B cell (primary cell): ENCODE measurements around the gene SH3GLB2. TPM values are rescaled to one million over a fixed set of nuclear protein-coding genes. Genes with fewer than 3 reads are reported as not detected.

Experiments
- ATAC-seq: fragments of 200-7000 bp; cut with Tn5 transposase; one replicate; pipeline ENCODE4 v1.10.0; 2021; ENCODE audit warnings: low read depth, mild to moderate bottlenecking, moderate number of reproducible peaks, moderate library complexity
- CTCF ChIA-PET: fragments of 350-600 bp; sonication (Branson Sonifier 250); formaldehyde crosslinking; loops from one replicate; lab custom pipeline; 2021; ENCODE audit warnings: antibody characterized with exemption, inconsistent platforms; lab: Charles Lee
- POLR2A ChIA-PET: fragments of 350-600 bp; sonication (Branson Sonifier 250); formaldehyde crosslinking; loops from one replicate; lab custom pipeline; 2021; ENCODE audit warnings: antibody characterized with exemption; lab: Charles Lee
- DNase-seq: peaks from one replicate; pipeline ENCODE4 v3.0.0; 2013
- H2AFZ ChIP-seq: 2 replicates; pipeline ENCODE4 v1.6.1; 2012; ENCODE audit warnings: mild to moderate bottlenecking, low read depth, low read length; ENCODE audit not compliant: insufficient read depth, poor library complexity, severe bottlenecking
- H3K27ac ChIP-seq, 2 donors: 1 replicate in 1 of 2; 2 replicates in 1 of 2; pipeline ENCODE4 v1.5.1; 2012 to 2013; ENCODE audit warnings: low read length in 2 of 2, mild to moderate bottlenecking in 2 of 2, moderate library complexity in 1 of 2
- H3K27me3 ChIP-seq, 4 experiments: fragments of 200-600 bp in 1 of 4; sonication (generic) in 1 of 4; replicated peaks in 1 of 4; 1 replicate in 2 of 4; 2 replicates in 2 of 4; pipeline versions ENCODE4 v1.6.1 to v1.7.0; 2013 to 2016; ENCODE audit warnings: low read length in 3 of 4, mild to moderate bottlenecking in 2 of 4, mixed read lengths in 1 of 4, moderate library complexity in 1 of 4; ENCODE audit not compliant: insufficient read depth in 4 of 4, control insufficient read depth in 3 of 4; ENCODE audit errors: control extremely low read depth in 1 of 4
- H3K36me3 ChIP-seq, 2 experiments: replicated peaks in 1 of 2; 1 replicate in 1 of 2; 2 replicates in 1 of 2; pipeline versions ENCODE4 v1.6.1 to v1.7.1; 2013; ENCODE audit warnings: low read length in 1 of 2; ENCODE audit not compliant: insufficient read depth in 2 of 2, control insufficient read depth in 1 of 2; ENCODE audit errors: control extremely low read depth in 1 of 2, extremely low read depth in 1 of 2
- H3K4me1 ChIP-seq, 2 donors: fragments of 200-600 bp in 1 of 2; sonication (generic) in 1 of 2; 1 replicate in 1 of 2; 2 replicates in 1 of 2; pipeline versions ENCODE4 v1.5.1 to v1.6.1; 2013 to 2017; ENCODE audit warnings: low read length in 2 of 2; ENCODE audit not compliant: control insufficient read depth in 2 of 2, insufficient read depth in 2 of 2
- H3K4me2 ChIP-seq: replicated peaks from 2 replicates; pipeline ENCODE3; 2012; ENCODE audit warnings: mild to moderate bottlenecking, low read depth, low read length; ENCODE audit not compliant: poor library complexity, severe bottlenecking
- H3K4me3 ChIP-seq, 5 experiments: fragments of 200-600 bp in 1 of 5; sonication (generic) in 1 of 5; 1 replicate in 3 of 5; 2 replicates in 2 of 5; pipeline versions ENCODE4 v1.5.1 to v1.7.0; 2011 to 2016; ENCODE audit warnings: low read length in 4 of 5, mild to moderate bottlenecking in 4 of 5, low read depth in 2 of 5, control low read depth in 1 of 5, moderate library complexity in 1 of 5; ENCODE audit not compliant: insufficient read depth in 1 of 5; ENCODE audit errors: control extremely low read depth in 1 of 5, extremely low read depth in 1 of 5
- H3K79me2 ChIP-seq: fragments of 200-600 bp; sonication (generic); one replicate; pipeline ENCODE4 v1.6.0; 2016; ENCODE audit warnings: low read length; ENCODE audit not compliant: control insufficient read depth, insufficient read depth
- H3K9ac ChIP-seq: fragments of 200-600 bp; sonication (generic); 2 replicates; pipeline ENCODE4 v1.6.1; 2017; ENCODE audit warnings: mild to moderate bottlenecking, low read length, moderate library complexity
- H3K9me3 ChIP-seq, 3 donors: one replicate each; pipeline versions ENCODE4 v1.6.1 to v1.7.1; 2013; ENCODE audit warnings: low read length in 2 of 3; ENCODE audit not compliant: control insufficient read depth in 2 of 3, insufficient read depth in 1 of 3; ENCODE audit errors: control extremely low read depth in 1 of 3
- H4K20me1 ChIP-seq: 2 replicates; pipeline ENCODE4 v1.6.0; 2012; ENCODE audit warnings: mild to moderate bottlenecking, low read length; ENCODE audit not compliant: insufficient read depth, control insufficient read depth, poor library complexity, severe bottlenecking
- H3K27ac Mint-ChIP-seq: one replicate; pipeline ENCODE4 v1.8.0; 2021; ENCODE audit warnings: mixed read lengths
- H3K27me3 Mint-ChIP-seq: one replicate; pipeline ENCODE4 v1.8.0; 2021; ENCODE audit warnings: mixed read lengths
- H3K4me1 Mint-ChIP-seq: one replicate; pipeline ENCODE4 v1.8.0; 2021; ENCODE audit warnings: mixed read lengths
- H3K4me3 Mint-ChIP-seq: one replicate; pipeline ENCODE4 v1.8.0; 2021; ENCODE audit warnings: mixed read lengths
- H3K9me3 Mint-ChIP-seq: one replicate; pipeline ENCODE4 v1.8.0; 2022; ENCODE audit warnings: mixed read lengths; ENCODE audit not compliant: insufficient read depth
- CTCF ChIP-seq: fragments of 200-600 bp; IDR thresholded peaks from one replicate; pipeline ENCODE4 v1.8.0; 2022; ENCODE audit warnings: antibody characterized with exemption, mild to moderate bottlenecking
- EZH2 ChIP-seq: IDR thresholded peaks from 2 replicates; pipeline ENCODE4 v1.6.1; 2012; ENCODE audit warnings: borderline replicate concordance, low read depth, mild to moderate bottlenecking, moderate library complexity, low read length; ENCODE audit not compliant: insufficient read depth, poor library complexity, severe bottlenecking
- WGBS: methylation state at CpG from one replicate; pipeline ENCODE4 v1.1.5; 2013; ENCODE audit warnings: missing lambda C conversion rate; ENCODE audit not compliant: insufficient coverage; 5-methylcytosine and 5-hydroxymethylcytosine counted together
- intact Hi-C: fragments of 100-400 bp; cut with micrococcal nuclease; formaldehyde crosslinking; loops from one replicate; pipeline ENCODE4 v1.10.0; 2022
- polyA plus RNA-seq: library from polyadenylated mRNA; depleted of rRNA; stranded (reverse); fragments of >200 nt; gene quantifications from 2 replicates; pipeline ENCODE4 v1.2.3, GENCODE V29; 2012
- total RNA-seq, 2 donors: library from RNA; stranded (reverse); fragments of 120-200 nt in 1 of 2; gene quantifications; 1 replicate in 1 of 2; 2 replicates in 1 of 2; pipeline versions ENCODE4 v1.2.3 to v1.2.4, GENCODE V29; 2013 to 2022

Gene SH3GLB2
- total and polyA plus RNA-seq, 2 donors (not counting 1 experiment from before 2014, with no cell fraction given) = 110 to 176 TPM

DNA sequence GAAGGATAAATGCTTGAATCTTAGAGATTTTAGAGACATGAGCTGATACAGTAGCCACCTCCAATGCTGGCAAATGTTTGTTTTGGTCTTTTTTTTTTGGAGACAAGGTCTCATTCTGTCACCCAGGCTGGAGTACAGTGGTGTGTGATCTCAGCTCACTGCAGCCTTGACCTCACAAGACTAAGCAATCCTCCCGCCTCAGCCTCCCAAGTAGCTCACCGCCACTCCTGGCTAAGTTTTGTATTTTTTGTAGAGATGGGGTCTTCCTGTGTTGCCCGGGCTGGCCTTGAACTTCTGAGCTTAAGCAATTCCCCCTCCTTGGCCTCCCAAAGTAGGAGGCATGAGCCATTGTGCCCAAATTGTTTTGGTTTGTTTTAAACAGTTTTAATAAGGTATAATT is 46.0 kb upstream of the SH3GLB2 start:
- no peaks in the 10 kb centered on the region for H3K27me3 Mint-ChIP-seq
- no peaks in the 10 kb centered on the region for H3K79me2 ChIP-seq
- no peak overlapping the region for H3K4me3 Mint-ChIP-seq
- no peaks in the 10 kb centered on the region for H3K9me3 Mint-ChIP-seq
- no peaks in the 10 kb centered on the region for H4K20me1 ChIP-seq
- peaks cover 14% of the 10 kb centered on the region for H3K4me1 Mint-ChIP-seq
- intact Hi-C loops = no loop called here
- H3K36me3 ChIP-seq = no peaks in the 10 kb centered on the region
- ChIA-PET CTCF (interaction anchor here (0.6 to 1.1 kb wide), 6 partner anchors 9 to 1079 kb away, joined by 3 to 5 read pairs (median 3); partner anchors contain the start of gene SH3GLB2), POLR2A (no interaction called here)
- H3K27ac Mint-ChIP-seq = no peak overlapping the region
- H3K27ac ChIP-seq = no peak overlapping the region
- H3K27me3 ChIP-seq = no peaks in the 10 kb centered on the region
- H3K9ac ChIP-seq = no peak overlapping the region
- ATAC-seq = no peak
- H3K4me1 ChIP-seq = peaks cover 14 to 23% of the 10 kb centered on the region in 2 donors
- no peak overlapping the region for H2AFZ ChIP-seq
- H3K4me2 ChIP-seq = no peak overlapping the region
- no CpG with 5 or more reads among the region's 3 CpGs for WGBS
- DNase-seq = no peak
- TF ChIP-seq CTCF (no peak), EZH2 (no peak)
- no peak overlapping the region for H3K4me3 ChIP-seq
- H3K9me3 ChIP-seq = no peaks in the 10 kb centered on the region

GRCh38 chr9:129073404-129073803 is 45.3 kb upstream of the SH3GLB2 start:
- H3K27ac Mint-ChIP-seq = no peak overlapping the region
- no peak for DNase-seq
- H3K4me1 ChIP-seq = peaks cover 21 to 30% of the 10 kb centered on the region in 2 donors

More at GRCh38 chr9:129073404-129073803, 45.3 kb upstream of the SH3GLB2 start:
- no peak overlapping the region for H3K4me3 ChIP-seq
- H2AFZ ChIP-seq = no peak overlapping the region
- ChIA-PET POLR2A (no interaction called here), CTCF (interaction anchor here (0.7 to 1.1 kb wide), 3 partner anchors 10 to 45 kb away, joined by 3 to 5 read pairs (median 3); partner anchors contain the start of gene SH3GLB2)
- H3K4me1 Mint-ChIP-seq = peaks cover 21% of the 10 kb centered on the region
- no peaks in the 10 kb centered on the region for H4K20me1 ChIP-seq
- 92% methylated on average over 3 of the region's 8 CpGs for WGBS
- no peak overlapping the region for H3K4me2 ChIP-seq
- no peaks in the 10 kb centered on the region for H3K27me3 Mint-ChIP-seq
- H3K9me3 Mint-ChIP-seq = no peaks in the 10 kb centered on the region
- intact Hi-C loops = no loop called here
- no peak overlapping the region for H3K27ac ChIP-seq
- peaks cover 0 to 1% of the 10 kb centered on the region in 2 experiments for H3K36me3 ChIP-seq
- H3K79me2 ChIP-seq = no peaks in the 10 kb centered on the region
- no peaks in the 10 kb centered on the region for H3K27me3 ChIP-seq
- no peak for ATAC-seq
- TF ChIP-seq CTCF (no peak), EZH2 (no peak)
- no peak overlapping the region for H3K9ac ChIP-seq
- no peaks in the 10 kb centered on the region for H3K9me3 ChIP-seq
- no peak overlapping the region for H3K4me3 Mint-ChIP-seq
